GM18526 (cell line): ENCODE measurements around the gene SLC18A2.

Source experiments
- POLR2A ChIP-seq: IDR thresholded peaks from 3 replicates; pipeline ENCODE4 v1.6.1; 2011; ENCODE audit not compliant: insufficient read length; ENCODE audit errors: extremely low read depth

SLC18A2 gene

GRCh38 chr10:117223693-117224430 lies 17.1 kb upstream of the SLC18A2 start:
- TF ChIP-seq POLR2A = no peak

DNA sequence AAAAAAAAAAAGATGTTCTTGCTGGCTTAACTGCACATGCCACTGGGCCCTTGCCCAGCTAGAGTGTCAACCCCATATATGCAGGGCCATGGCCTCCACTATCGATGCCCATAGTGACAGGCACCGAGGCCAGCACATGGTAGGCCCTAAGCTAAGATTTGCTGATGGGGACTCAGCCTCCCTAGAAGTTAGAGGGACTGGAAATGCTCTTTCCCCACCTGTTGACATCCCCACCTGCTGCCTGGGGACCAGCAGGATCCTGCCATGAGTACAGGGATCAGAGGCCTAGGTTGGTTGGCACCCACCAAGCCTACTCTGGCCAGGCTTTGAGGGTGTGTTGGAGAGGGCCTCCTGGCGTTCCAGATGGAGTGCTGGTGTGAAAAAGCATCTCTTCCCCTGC lies 16.0 kb upstream of the SLC18A2 start:
- no peak for TF ChIP-seq POLR2A

DNA sequence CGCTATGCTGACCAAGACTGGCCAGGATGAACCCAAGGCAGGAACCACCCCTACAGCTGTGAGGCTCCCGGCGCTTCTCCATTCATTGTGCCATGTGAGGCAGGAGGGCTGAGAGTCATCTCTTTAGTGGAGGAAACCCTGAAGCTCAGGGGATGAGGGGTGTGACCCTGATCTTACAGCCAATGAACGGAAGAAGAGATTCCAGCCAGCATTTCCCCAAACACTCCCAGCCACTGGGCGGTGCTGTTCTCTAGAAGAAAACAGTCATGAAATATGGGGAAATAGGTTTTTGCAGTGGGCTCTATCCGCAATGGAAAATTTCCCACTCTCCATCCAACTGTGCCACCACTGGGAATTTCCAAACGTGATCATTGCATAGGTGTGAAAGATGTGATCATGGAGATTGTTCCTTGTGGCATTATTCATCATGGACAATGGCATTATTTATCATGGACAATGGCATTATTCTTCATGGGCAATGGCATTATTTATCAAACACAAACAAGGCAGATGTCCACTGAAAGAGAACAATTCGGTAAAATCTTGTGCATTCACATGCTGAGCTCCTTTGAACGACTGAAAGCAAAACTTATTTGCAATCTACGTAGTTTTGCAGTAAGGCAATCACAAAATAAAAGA lies 14.0 kb upstream of the SLC18A2 start:
- no peak for TF ChIP-seq POLR2A

GRCh38 chr10:117228210-117228609 lies 12.7 kb upstream of the SLC18A2 start:
- no peak for TF ChIP-seq POLR2A

DNA sequence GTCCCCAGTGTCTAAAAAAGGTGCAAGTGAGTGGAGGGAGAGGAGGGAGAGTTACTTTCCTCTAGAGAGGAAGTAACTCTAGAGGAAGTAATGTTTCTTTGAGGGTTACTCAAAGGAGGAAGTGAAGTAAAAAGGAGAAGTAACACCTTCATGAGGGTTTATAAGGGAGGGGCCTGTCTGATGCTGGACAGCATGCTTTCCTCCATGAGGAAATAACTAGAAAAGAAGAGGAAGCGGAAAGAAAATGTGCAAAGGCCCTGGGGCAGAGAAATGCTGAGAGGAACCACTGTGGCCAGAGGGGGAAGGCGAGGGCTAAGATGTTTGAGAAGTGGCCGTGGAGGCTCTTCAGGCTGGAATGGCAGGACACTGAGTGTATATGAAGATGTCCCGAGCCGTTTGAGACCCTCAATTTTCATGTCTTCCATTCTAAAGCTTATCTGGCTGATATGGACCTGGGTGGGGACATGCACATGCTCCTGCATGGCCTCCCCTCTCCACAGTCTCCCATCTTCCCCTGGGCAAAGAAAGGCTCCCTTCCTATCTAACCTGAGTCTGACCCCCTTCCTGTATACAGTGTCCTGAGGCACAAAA lies 3.4 kb upstream of the SLC18A2 start:
- no peak for TF ChIP-seq POLR2A

DNA sequence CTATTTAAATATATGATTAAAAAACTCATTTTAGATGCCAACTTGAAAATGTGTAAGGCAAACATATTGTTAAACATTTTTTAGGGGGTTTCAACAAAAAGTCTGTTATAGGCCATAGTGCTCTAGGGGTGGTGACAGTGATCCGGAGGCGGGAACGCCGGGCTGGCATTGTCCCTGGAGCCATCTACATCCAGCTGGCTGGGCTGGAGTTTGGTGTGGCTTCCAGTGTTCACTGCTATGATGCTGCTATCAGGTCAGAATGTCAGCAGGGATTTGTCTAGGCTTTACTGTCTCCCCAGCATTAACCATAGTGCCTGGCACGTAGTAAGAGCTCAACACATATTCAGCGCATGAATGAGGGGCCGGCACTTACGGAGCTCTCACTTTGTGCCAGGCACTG lies 1.9 kb upstream of the SLC18A2 start:
- TF ChIP-seq POLR2A = no peak

- no peak for TF ChIP-seq POLR2A
These were observed 943 bp upstream of the SLC18A2 start for GRCh38 chr10:117239721-117240620.

DNA sequence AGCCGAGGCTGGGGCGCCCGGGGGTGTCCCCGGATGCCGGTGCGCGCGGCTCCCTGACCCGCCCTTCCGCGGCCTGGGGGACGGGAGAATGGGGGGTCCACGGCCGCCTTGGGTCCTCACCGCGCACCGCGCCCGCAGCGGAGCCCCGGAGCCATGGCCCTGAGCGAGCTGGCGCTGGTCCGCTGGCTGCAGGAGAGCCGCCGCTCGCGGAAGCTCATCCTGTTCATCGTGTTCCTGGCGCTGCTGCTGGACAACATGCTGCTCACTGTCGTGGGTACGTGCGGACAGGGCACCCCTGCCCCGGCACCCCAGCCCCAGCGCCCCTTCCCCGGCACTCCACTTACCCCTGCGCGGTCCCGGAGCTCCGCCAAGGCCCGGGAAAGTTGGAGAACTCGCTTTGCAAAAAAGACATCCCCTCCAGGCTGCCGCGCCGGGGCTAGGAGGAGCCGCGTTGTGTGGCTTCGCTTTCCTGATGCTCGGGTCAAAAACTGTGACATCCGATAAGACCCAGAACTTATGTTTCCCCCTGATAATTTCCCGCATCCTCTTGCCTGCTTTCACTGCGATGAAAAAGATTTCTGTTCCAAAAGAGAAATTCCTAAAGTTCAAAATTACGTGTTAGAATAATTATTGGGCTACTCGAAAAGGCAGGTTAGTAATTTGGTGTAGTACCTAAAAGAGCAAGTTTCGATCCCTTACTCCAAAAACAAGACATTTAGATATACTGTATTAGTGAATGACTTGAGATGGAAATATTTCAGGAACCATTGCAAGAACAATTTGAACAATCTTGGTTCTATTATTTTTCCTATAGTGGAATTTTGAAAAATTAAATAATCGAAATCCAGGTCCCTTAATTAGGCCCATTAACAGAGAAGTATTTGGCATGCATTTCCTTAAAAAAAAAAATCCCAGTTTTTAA lies 888 bp downstream of the SLC18A2 start:
- no peak for TF ChIP-seq POLR2A

DNA sequence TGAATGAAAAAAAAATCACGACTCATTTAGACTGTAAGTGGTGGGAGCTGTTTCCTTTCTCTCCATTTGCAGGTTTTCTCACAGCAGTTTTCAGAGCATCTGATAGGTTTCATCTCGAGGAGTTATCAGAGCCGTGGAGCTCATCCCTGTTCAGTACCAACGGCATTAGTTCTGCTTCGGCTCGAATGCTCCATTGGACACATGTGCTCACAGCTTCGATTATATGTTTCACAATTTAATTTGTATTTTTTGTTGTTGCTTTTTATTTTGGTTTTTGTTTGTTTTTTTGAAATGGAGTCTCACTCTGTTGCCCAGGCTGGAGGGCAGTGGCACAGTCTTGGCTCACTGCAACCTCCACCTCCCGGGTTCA lies 1.5 kb downstream of the SLC18A2 start:
- TF ChIP-seq POLR2A = no peak

DNA sequence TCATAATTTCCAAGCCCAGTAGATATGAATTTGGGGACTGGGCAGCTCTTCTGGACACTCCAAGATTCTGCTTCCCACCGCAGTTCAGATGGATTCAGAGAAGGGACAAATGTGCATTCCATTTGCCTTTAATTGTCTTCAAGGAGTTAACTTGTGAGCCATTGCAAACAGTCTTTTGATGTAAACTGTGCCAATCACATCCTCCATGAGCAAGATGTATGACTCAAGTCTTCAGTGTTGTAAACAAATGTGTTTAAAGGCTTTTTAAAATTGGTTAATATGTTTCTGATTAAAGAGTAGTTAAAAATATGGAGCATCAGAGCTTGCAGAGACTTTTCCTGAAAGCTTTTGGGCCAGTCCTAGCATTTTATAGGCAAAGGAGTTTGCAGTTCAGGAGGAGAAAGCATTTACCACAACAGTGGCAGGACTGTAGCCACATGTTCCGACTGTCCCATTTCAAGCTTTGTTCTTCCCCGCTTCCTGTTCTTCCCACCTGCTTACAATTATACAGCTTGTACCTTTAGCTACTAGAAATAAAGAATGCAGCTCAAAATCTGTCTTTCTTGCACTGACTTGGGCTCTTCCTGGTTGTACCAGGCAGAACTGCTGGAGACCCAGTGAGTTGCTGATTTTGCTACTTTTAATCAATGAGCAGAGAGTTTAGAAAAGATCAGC lies 6.2 kb downstream of the SLC18A2 start:
- TF ChIP-seq POLR2A = no peak

DNA sequence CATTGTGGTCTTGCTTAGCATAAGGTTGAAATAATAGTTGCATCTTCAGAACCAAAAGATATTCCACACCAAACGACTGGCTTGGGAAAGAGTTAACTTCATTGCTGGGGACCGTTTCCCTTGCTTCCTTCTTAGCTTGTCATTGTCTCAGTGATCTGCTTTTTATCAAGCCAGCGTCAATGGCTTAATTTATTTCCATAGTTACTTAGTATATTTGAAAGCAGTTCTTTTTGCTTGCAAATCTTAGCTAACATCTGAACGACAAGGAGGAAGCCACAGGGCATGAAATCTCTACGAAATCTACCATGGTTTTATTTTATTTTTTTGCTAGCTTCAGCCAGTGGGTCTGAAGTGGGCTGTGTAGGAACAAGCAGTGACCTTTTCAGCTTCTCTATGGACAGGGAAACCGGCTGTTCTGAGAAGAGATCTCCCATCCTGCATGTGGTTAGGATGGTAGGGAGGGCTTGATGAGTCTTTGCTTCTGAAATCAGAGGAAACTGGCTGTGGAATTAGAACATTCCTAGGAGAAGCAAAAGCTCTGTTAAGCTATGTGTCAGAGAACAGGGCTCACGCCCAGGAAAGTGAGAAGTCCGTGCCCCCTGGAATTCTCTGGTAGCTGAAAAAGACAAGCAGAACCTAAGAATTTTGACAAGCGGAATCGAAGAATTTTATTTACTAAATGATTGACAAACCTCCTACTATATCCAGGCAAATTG lies 8.0 kb downstream of the SLC18A2 start:
- TF ChIP-seq POLR2A = no peak

GRCh38 chr10:117249493-117250093 lies 8.7 kb downstream of the SLC18A2 start:
- no peak for TF ChIP-seq POLR2A

DNA sequence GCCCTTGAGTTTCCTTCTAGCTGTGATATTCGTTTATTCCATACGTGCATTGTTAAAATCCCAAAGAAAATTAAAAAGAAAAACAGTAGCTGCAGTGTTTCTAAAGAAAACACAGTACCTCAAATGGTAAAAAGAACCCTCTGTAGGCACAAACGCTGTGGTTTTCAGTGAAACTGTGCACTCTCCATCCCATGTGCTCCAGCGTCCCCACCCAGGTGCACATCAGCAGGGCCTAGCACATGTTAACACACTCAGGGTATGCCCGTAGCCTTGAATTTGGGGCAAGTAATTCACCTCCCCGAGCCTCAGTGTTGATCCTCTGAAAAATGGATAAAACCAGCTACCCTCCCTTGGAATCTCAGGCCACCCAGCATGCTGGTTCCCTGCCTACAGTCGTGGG lies 9.5 kb downstream of the SLC18A2 start:
- no peak for TF ChIP-seq POLR2A
